OCI-LY7 (cell line): ENCODE results near the gene TNIK.

Experiments
- CTCF ChIP-seq: fragments of 200-600 bp; sonication (generic); conservative IDR thresholded peaks from 2 replicates; pipeline ENCODE4 v1.5.1; 2014; ENCODE audit warnings: mild to moderate bottlenecking, antibody characterized with exemption, low read length, moderate library complexity, mixed read lengths
- EZH2phosphoT487 ChIP-seq: fragments of 200-600 bp; sonication (generic); IDR thresholded peaks from 2 replicates; pipeline ENCODE4 v1.6.1; 2018; ENCODE audit warnings: low read depth, borderline replicate concordance, mild to moderate bottlenecking, mixed run types, antibody characterized with exemption, low read length, moderate library complexity, mixed read lengths

GRCh38 chr3:171095063-171095462 is 365.1 kb downstream of the TNIK start:
- TF ChIP-seq CTCF, result no peak
- TF ChIP-seq EZH2phosphoT487, result no peak
